ENCODE results near the gene FBXL13.
"Not testable (repeated sequence)": the region's sequence is repeated elsewhere in the genome, so short reads cannot be mapped to it uniquely, and the experiment has no call there.

Gene FBXL13

DNA sequence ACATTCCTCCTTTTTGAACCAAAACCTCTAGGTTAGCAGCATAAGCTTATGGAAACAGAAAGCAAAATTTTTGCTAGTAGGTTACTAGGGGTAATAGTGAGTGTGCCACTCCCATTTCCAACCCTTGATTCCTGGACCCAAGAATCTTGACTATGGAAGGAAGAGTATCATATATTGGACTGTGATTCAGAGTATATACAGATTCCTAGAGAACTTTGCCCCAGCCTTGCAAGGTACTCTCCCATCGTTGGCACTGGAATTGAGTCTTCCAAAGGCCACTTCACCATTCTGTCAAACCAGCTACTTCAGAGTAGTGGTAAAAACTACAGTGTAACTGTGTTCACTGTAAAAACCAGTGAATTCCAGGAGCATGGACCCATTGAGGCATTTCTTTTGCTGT, 92.4 kb downstream of the FBXL13 start:
- DNase-seq (ENCODE audit: low spot score) = no peak

DNA sequence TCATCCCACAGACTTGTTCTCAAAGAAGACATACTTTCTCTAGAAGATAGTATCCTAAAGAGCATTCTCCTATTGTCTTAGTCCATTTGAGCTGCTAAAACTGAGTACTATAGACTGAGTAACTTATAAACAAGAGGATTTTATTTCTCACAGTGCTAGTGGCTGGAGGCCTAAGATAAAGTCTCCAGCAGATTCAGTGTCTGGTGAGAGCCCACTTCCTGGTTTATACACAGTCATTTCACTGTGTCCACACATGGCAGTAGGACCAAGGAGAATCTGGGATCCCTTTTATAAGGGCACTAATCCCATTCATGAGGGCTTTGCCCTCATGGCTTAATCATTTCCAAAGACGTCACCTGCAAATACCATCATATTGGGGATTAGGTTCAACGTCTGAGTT, 93.1 kb downstream of the FBXL13 start:
- DNase-seq (ENCODE audit: low spot score) = no peak

DNA sequence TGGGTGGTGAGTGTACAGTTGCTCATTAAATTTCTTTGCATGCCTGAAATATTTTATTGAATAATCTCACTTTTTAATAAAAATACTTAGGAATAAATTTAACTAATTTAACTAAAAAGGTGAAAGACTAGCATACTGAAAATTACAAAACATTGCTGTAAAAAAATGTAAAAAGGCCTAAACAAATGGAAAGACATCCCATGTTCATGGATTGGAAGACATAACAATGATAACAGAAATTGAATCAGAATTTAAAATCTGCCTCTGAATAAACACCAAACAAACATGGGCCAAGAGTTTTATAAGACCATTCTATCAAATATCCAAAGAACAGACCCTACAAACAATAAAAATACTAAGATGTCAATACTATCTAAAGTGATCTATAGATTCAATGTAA, 94.9 kb downstream of the FBXL13 start:
- DNase-seq (ENCODE audit: low spot score) = no peak

DNA sequence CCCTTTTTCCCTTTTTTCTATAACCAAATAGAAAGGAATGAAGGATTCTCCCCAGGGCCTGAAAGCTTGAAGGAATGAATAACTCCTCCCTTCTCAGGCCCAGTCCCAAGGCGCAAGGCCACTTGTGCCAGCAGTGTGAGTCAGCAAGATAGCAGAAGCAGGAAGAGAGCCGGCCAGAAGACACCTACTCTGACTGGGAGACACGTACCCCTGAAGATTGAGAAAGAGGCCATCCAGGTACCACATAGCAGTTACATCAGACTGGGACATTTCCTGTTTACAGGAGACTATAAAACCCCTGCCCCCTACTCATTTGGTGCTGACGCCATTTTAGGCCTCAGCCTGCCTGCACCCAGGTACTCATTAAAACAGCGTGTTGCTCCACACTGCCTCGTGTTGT, 96.3 kb downstream of the FBXL13 start:
- DNase-seq (ENCODE audit: low spot score) = peak; percentile 38

DNA sequence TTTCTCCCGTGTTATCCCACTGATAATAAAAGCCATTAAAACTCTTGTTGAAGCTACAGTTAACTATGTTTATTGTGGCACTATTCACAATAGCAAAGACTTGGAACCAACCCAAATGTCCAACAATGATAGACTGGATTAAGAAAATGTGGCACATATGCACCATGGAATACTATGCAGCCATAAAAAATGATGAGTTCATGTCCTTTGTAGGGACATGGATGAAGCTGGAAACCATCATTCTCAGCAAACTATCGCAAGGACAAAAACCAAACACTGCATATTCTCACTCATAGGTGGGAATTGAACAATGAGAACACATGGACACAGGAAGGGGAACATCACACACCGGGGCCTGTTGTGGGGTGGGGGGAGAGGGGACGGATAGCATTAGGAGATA, 97.0 kb downstream of the FBXL13 start:
- DNase-seq (ENCODE audit: low spot score) = not testable (repeated sequence)

DNA sequence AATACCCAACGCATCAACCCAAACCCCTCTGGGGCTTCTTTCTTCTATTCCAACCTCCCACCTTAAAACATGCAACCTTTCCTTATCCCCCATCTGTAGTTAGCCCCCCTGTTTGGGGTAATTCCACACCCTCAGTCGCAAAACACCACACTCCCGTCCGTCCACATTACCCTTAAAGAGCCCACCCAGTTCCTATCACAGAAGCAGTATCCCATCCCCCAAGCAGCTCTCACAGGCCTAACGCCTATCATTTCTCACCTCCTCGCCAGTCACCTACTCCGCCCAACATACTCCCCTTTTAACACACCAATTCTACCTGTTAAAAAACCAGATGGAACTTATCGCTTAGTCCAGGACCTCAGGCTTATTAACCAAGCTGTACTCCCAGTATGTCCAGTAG, 98.1 kb downstream of the FBXL13 start:
- no peak for DNase-seq (ENCODE audit: low spot score)

DNA sequence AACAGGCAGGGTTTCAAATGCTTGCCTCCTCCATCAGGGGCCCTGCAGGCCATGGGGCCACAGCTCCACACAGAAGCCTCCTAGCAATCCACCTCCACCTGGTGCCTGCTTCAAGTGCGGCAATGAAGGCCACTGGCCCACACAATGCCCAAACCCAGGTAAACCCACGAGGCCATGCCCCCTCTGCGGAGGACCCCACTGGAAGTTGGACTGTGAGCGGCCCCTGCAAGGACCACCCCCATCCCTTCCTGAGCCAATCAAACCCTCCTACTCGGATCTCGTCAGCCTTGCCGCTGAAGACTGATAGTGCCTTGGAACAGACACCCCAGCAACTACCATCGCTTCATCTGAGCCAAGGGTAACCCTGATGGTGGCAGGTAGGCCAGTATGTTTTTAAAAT, 98.7 kb downstream of the FBXL13 start:
- DNase-seq (ENCODE audit: low spot score) = no peak

DNA sequence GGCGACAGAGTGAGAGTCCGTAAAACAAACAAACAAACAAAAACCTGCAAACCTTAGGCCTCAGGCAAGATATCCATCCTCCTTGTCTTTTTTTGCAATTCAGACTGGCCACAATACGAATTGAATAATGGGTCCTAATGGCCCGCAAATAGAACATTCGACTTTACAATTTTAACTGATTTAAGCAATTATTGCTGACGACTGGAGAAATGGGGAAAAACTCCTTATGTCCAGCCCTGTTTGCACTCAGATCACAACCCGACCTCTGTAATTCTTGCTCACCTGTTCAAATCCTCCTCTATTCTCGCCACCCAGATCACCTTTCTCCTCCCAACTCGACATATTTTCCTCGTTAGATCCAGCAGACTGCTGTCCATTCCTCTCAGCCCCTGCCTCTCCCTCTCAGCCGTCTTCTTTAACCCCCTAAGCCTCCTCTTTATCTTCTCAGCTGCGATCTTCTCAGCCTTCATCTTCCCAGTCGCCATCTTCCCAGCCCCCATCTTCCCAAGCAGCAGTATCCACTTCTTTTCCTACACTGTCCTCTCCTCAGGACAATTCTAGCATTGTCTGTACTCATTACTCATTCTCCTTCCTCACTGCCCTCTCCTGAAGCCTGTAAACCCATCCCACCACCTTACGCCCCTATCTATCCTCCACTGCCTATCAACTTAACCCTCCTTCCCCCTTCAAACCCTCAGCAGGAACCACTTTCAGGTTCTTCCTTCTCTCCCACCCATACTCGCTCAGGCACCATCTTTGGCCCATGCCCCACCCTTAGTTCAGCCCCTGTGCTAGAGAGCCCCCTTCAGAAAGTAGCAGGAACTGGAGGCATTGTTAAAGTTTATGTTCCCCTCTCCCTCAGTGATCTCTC, 100.0 kb downstream of the FBXL13 start:
- DNase-seq (ENCODE audit: low spot score) = no peak

DNA sequence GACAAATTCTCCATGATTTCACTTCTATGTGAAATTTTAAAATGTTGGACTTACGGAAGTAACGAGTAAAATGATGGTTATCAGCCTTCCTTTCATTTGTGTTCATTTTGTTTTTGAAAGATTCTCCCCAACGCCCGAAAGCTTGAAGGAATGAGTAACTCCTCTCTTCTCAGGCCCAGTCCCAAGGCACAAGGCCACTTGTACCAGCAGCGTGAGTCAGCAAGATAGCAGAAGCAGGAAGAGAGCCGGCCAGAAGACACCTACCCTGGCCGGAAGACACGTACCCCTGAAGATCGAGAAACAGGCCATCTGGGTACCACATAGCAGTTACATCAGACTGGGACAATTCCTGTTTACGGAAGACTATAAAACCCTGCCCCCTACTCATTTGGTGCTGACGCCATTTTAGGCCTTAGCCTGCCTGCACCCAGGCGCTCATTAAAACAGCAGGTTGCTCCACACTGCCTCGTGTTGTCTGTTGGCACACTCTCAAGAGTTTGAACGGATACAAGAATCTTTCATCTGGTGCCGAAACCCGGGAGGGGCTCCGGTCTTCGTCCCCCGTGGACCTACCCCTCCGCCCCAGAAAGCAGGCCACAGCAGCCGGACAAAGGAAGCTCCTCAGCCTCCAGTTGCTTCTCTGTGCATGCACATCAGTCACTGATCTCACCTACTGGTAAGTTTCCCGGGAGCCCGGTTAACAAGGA, 101.3 kb downstream of the FBXL13 start:
- no peak for DNase-seq (ENCODE audit: low spot score)

DNA sequence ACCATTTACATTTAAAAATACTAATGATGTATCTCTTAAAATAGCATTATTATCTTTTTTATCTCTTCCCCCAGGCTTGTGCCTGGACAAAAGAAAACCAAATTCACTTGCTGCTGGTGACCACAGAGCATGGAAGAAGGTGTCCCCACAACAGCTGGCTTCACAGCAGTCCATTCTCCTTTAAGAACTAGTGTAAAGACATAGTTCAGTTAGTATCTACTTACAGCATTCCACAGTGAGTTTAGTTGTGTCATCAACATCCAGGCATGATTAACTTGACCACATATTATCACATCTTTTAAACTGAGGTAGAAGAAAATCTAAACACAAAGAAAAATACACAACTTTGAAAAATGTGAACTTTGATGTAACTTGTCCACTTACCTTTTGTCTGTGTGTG, 106.8 kb downstream of the FBXL13 start:
- DNase-seq (ENCODE audit: low spot score) = no peak

DNA sequence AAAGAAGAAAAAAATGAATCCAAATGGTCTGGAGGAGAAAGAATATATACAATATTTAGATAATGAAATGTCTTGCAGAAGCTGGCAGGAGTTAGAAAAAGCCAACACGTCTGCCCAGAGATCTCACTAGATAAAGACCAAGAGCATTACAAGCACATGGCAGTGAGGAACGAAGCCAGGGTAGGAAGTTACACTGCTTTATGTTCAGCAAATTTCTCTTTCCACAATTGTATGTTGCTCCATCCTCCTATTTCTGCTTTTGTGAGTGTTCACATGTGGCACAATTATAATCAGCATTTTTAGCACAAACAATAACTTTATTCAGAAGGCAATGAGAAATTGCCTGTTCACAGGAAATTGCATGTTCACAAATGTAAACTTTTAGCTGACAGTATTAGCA, 108.1 kb downstream of the FBXL13 start:
- DNase-seq (ENCODE audit: low spot score) = no peak

DNA sequence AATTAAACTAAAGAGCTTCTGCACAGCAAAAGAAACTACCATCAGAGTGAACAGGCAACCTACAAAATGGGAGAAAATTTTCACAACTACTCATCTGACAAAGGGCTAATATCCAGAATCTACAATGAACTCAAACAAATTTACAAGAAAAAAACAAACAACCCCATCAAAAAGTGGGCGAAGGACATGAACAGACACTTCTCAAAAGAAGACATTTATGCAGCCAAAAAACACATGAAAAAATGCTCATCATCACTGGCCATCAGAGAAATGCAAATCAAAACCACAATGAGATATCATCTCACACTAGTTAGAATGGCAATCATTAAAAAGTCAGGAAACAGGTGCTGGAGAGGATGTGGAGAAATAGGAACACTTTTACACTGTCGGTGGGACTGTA, 112.6 kb downstream of the FBXL13 start:
- not testable (repeated sequence) for DNase-seq (ENCODE audit: low spot score)

DNA sequence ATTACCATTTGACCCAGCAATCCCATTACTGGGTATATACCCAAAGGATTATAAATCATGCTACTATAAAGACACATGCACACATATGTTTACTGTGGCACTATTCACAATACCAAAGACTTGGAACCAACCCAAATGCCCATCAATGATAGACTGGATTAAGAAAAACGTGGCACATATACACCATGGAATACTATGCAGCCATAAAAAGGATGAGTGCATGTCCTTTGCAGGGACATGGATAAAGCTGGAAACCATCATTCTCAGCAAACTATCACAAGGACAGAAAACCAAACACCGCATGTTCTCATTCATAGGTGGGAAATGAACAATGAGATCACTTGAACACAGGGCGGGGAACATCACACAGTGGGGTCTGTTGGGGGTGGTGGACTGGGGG, 116.6 kb downstream of the FBXL13 start:
- not testable (repeated sequence) for DNase-seq (ENCODE audit: low spot score)

DNA sequence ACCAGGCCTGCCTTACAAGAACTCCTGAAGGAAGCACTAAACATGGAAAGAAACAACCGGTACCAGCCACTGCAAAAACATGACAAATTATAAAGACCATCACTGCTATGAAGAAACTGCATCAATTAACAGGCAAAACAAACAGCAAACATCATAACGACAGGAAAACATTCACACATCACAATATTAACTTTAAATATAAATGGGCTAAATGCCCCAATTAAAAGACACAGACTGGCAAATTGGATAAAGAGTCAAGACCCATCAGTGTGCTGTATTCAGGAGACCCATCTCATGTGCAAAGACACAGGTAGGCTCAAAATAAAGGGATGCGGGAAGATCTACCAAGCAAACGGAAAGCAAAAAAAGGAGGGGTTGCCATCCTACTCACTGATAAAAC, 120.2 kb downstream of the FBXL13 start:
- not testable (repeated sequence) for DNase-seq (ENCODE audit: low spot score)

DNA sequence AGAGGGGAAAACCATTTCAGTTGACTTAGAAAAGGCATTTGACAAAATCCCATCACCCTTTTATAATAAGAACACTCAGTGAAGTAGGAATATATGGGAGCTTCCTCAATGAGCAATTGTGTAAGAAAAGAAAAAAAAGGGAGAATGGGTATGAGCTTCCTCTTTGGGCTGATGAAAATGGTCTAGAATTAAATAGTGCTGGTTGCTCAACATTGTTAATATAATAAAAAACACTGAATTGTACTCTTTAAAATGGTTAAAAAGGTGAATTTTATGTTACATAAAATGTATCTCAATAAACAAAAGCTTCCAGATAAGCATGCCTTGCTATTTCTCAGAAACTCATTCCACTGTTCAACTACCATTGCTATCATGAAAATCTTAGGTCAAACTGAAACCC, 121.2 kb downstream of the FBXL13 start:
- no peak for DNase-seq (ENCODE audit: low spot score)

DNA sequence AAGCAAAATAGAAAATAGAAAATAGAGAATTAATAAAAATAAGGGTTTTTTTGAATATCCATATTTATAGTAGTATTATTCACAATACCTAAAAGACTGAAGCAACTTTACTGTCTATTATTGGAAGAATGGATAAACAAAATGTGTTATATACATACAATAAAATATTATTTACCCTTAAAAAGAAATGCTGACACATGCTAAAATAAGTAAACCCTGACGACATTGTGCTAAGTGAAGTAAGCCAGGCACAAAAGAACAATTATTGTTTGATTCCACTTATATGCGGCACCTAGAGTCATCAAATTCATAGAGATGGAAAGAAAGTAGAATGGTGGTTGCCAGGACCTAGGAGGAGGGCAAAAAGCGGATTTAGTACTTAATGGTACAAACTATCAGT, 122.8 kb downstream of the FBXL13 start:
- DNase-seq (ENCODE audit: low spot score) = no peak

DNA sequence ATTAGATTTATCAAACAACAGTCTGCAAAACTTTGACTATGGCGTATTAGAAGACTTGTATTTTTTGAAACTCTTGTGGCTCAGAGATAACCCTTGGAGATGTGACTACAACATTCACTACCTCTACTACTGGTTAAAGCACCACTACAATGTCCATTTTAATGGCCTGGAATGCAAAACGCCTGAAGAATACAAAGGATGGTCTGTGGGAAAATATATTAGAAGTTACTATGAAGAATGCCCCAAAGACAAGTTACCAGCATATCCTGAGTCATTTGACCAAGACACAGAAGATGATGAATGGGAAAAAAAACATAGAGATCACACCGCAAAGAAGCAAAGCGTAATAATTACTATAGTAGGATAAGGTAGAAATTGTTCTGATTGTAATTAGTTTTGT, 130.4 kb downstream of the FBXL13 start:
- no peak for DNase-seq (ENCODE audit: low spot score)

DNA sequence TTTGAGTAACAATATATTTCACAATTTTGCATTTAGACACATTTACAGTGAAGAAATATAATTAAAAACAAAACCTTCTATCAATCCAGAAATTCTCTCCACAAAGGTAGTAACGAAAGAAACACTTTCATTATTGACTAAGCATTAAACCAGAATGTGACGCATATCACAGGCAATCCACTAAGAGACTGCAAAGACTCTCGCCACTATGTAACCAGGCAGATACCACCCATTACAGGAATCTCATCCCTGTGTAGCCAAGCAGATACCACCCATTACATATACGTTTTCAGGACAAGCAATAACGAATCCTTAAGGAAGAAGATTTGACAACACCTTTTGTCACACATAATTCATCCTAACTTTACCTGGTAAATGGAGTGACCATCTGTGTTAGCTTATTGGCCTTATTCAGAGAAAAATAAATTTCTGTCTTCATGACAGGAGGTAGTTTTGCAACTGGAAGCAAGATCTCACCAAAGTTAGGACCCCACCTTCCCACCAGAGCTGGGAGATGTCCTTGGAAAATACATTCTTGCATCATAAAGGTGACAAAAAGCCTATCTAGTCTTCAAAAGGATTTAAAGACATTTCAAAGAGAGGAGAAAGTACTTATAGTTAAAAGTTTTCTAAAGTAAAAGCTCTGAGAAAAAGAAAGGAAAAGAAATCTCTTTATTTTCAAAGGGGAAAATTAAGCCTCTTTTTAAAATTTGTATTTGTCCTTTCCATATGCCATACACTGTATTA, 131.0 kb downstream of the FBXL13 start:
- no peak for DNase-seq (ENCODE audit: low spot score)

DNA sequence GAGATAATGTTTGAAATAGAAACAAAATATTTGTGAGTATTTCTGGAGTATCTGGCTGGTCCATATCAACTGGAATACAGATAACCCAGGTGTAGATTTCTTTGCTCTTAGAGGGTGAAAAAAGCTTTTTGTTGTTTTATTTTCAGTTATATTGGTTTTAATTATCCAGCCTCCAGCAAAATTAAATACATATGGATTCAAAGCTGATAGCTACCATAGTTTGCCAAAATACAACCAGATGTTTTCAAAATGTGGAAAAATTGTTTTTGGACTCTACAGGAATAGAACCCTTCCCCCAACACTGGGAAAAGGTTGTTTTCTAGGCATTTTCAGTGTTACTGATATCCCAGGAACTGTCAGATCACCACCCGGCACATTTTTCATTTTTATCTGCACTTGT, 131.7 kb downstream of the FBXL13 start:
- no peak for DNase-seq (ENCODE audit: low spot score)

DNA sequence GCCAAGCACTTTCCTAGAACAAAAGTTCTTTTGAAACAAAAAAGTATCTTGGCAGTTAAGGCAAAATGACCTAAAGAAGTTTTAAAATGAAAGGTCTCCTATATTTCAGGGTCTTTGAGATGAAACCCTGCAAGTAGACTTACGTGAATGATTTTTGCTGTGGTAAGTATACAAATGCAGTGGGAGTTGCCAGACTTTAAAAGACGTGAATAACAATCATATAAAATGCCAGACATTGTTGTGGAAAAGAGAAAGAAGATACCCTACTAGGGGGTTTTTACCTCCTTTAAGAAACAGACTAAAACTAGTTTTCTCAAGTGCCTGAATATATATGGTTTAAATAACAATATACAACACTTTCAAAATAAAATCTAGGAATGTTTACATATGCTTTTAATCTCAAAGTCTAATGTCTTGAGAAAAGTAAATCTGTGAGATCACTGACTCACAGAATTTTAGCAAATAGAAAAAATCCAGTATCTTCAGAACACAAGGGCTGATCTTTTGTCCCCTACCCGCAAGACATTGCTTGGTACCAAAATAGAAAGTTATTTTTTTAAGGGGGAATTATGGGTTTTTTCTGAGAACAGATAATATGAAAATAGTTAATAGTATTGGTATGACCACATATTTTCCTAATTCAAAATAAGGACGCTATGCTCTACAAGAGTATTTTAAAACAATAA, 132.3 kb downstream of the FBXL13 start:
- DNase-seq (ENCODE audit: low spot score) = no peak

DNA sequence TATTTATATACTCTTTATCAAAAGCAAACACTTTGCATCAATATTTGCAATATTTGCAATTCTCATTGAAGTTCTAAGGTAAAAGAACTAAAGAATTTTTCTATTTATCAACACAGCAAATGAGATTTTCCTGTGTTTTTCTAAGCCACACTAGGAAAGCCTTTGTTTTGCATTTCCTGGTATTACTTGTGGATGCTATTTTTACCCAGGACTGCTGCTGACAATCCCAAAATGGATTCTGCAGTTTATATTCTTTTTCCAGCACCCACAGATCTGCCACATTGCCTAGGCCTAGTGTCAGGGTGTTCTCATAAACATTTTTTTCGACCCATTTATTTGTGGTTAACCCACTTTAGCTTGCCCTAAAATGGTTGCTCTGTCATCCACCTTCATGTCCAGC, 135.9 kb downstream of the FBXL13 start:
- DNase-seq (ENCODE audit: low spot score) = no peak

DNA sequence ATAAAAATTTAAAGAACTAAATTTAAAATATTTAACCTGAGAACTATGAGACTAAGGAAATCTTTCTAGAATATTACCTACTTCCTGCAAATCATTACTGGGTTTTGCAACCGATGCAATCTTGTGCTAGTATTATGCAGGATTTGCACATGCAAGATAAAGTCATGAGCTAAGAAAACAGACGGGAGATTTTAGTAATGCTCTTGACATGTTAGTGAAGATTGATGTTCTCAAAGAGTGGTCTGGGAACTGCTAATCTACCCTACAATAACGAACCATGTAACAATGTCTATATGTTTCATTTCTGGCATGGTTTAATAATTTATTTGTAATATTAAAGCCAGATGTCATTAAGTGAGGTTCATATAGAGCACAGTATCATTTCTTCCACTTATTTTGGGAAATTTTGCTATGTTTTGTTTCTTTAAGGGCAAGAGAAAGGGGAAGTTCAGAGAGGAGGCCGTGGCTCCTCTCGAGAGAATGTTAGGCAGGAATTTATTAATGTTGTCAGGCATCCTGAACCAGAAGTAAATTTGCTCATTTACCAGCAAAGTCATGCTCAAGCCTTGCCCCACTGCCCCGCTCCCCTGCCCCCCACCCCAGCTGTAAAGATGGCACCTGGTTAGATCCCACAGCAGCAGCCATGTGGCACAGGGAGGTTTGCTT, 139.0 kb downstream of the FBXL13 start:
- DNase-seq (ENCODE audit: low spot score) = no peak
